Glomerular visceral epithelial cell (primary cell): ENCODE results near the gene PDIA2.
"Not testable (repeated sequence)": the region's sequence is repeated elsewhere in the genome, so short reads cannot be mapped to it uniquely, and the experiment has no call there.

ENCODE experiments used
- DNase-seq: peaks from one replicate; pipeline ENCODE4 v3.0.0-alpha.2; 2016; ENCODE audit errors: extremely low spot score

The PDIA2 gene

GRCh38 chr16:263182-263774 lies 19.7 kb upstream of the PDIA2 start:
- DNase-seq = no peak

GRCh38 chr16:263944-264343 lies 19.0 kb upstream of the PDIA2 start:
- no peak for DNase-seq

DNA sequence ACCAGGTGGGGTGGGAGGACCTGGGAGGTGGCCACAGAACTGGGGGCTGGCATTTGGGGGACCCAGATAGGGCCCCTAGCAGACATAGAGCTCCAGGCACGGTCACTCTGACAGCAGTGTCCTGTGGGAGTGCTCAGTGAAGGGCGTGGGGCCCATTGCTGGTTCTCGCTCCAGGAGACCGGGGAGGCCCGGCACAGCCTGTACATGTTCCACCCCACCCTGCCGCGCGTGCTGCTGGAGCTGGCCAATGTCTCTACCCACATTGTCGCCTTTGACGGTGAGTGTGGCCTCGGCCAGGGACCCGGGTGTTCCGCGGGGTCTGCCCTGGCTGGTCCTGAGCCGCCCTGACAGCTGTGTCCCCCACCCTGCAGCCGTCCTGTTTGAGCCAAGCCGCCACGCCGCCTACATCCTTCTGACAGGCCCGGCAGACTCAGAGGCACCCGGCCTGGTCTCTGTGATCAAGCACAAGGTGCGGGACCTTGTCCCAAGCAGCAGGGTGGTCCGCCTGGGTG lies 18.5 kb upstream of the PDIA2 start:
- no peak for DNase-seq

DNA sequence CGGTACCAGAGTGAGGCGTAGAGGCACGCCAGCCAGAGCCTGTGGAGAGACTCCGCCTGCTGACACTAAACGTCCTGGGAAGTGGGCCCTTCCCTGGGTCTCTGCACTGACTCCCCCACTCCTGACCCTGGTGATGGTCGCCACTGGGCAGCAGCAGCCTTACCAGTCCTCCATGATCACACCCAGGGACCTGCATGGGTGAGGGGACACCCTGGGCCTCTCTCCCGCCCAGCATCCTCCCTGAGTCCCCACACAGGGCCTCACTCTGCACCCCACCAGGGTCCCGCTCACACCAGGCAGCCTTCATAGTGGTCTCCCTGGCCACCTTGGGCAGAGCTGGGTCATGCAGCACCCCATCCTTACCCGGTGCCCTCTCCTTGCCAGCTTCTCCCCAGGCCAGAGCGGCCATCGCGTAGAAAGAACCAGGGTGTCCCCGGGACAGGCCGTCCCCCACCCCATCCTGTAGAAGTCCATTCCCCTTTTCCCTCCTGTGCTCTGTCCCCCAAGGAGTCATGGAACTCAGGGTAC lies 17.9 kb upstream of the PDIA2 start:
- DNase-seq = no peak

GRCh38 chr16:265711-266110 lies 17.3 kb upstream of the PDIA2 start:
- no peak for DNase-seq

GRCh38 chr16:266258-267164 lies 16.5 kb upstream of the PDIA2 start:
- DNase-seq = no peak

GRCh38 chr16:267562-267961 lies 15.4 kb upstream of the PDIA2 start:
- not testable (repeated sequence) for DNase-seq

DNA sequence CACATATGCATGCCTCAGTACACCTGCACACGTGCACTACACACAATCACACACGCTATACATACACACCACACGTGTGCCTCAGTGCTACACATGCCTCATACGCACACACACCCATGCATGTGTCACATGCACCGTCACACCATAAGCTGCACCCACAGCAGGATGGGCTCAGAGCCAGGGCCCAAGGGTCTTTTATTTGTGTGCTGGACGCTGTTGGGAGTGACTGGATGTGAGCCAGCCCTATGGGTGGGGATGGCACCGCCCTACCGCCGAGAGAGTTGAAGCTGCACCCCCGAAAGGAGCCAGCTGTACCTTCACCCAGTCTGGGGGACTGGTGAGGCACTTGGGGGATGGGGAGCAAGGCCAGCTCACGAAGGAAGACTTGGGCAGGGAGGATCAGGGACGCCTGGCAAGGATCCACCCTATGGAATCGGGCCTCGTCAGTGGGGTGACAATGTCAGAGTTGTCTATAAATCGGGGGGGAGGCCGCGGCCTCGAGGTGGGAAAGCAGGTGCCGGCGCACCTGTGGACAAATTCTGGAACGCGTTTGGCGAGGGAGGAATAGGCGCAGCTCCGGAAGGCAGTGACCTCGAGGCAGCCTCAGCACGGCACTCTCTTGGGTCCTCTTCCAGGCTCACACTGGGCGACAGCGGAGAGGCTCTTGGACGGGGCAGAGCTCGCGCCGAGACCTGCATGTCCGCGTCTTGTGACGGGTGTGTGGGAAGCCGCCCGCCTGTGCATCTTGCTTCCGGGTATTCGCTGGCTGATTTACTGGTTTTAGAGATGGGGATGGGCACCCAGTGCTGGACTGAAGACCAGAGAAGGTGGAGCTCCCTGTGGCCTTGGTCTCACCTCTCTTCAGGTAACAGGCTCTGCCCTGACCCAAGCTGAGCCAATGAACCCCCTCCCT lies 14.6 kb upstream of the PDIA2 start:
- no peak for DNase-seq

DNA sequence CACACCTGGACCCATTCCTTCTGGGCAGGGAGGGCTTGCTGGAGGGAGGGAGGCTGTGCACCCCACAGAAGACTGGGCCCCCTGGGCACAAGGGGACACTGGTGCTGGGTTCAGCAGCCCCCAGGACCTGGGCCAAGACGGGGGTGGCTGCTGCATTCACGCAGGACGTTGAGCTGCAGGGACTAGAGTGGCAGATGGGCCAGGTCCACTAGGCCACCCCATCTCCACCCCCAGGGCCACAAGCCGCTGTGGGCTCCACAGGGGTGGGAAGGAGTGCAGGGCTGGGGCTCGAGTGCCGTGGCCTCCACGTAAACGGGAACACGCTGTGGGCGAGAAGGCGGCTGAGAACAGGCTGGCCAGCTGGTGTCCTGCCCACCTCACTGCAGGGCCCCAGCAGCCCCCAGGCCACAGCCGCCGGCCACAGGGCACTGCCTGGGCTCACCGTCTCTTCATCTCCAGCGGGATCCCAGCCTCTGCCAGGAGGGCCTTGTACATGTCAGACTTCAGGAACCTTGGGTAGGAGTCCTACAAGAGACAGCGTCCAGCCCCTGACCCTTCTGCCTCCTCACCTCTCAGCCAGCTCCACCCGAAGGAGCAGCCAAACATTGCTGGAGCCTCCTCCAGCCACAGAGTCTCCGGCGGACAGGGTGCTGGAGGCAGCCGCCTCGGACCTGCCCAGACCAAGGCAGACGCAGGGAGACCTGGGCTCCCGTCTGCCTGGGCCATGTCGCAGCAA lies 13.7 kb upstream of the PDIA2 start:
- DNase-seq = no peak

DNA sequence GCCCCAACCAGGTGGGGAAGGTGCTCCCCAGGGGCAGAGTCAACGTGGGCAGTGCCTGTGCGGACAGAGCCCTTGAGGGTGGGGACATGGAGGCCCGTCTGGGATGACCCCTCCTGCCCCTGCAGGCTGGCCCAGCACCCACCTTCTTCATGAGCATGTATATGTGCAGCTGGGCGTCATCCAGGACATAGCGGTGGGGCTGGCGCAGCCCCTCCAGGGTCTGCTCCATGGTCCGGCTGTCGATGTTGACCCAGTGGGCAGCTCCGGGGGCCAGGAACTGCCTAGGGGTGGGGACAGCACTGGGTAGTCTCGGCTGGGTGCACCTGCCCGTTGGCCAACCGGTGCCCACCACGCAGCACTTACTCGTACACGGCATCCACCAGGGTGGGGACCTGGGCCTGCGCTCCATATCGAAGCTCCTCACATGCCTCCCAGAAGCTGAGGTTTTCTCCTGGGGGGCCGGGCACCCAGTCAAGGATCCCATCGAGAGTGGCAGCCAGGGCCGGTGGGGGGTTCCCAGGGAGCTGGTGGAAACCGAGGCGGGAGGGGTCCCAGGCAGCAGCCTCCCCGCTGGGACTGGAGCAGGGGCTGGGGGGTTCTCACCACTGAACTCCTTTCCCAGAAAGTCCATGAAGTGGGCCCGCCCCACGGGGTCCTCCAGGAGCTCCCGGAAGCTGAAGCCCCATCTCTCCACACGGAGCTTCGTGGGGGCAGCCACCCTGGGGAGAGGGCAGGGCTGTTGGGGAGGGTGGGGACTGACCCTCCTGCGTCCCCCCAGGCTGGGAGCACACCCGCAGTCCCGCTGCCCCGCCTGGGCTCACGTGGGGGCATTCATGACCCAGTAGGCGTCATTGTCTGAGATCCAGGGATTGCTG lies 12.3 kb upstream of the PDIA2 start:
- DNase-seq = no peak

DNA sequence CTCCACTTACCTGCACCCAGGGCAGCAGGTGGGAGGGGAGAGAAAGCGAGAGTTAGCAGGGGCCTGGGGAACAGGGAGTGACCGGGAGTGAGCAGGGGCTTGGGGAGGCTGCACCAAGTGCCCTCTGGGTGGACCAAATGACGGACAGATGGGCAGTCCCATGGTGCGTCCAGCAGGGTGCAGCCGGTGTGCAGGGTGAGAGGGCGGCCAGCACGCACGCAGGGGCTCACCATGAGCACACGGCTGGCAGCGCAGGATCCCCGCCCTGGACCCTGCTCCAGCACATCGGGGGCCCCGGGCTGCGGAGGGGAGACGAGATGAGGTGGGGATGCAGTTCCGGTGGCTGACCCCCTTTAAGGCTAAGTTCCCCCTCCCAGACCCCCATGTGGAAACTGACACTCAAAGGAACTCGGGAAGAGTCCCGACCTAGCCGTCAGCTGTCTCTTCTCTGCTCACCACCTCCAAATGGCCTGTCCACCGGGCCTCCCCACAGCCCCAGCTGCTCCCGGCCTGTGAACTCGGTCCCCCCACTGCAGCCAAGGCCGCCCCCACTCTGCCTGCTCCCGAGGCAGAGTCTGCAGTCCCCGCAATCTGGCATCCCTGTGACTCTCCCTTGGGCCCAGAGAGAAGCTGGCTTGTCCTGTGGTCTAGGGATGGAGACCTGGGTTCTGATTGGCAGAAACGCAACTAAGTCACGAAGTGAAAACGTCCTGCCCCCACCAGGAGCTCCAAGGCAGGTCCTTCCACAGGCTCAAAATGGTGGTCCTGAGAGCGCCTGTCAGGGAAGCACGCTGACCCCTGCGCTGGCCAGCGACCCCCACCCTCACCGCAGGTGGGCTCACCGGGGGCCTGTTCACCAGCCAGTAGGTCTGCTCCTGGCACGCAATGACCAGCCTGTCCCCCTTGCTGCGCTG lies 10.1 kb upstream of the PDIA2 start:
- peak; percentile 43 for DNase-seq

DNA sequence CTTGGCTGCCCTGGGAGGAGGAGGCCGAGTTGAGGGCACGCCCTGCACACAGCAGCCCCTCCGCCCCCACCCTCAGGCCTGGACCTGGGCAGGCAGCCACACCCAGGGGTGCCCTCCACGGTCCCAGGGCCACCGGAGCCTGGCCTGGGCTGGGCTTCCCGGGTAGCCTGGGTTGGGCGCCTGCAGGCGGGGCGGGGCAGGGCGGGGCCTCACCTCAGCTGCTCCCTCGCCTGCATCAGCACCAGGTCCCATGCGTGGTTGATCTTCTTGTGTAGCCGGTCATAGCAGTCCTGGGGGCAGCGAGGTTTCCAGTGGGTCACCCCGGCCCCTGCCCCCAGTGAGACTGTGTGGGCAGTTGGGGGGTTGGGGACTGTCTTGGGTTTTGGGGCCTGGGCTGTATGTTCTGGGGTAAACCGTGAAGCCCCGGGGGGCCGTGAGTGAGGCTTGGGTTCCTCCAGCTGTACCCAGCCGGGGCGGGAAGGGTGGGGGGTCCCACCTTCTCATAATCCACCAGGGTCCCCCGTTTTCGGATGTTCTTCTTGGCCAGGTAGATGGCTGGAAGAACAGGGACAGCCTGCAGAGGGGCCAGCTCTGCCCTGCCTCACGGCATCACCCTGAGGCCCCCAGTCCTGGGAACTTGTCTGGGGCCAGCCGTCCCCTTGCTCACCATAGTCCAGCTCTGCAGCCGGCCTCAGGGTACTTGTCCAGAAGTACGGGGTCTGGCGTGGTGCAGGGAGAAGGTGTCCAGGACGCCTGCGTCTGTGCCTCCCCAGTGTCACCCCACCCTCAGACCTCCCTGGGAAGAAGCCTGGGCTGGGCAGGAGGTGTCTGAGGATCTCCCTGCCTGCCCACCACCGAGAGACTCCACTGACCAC lies 9.2 kb upstream of the PDIA2 start:
- DNase-seq = no peak

- no peak for DNase-seq
These were observed 7.8 kb upstream of the PDIA2 start for GRCh38 chr16:275041-275641.

DNA sequence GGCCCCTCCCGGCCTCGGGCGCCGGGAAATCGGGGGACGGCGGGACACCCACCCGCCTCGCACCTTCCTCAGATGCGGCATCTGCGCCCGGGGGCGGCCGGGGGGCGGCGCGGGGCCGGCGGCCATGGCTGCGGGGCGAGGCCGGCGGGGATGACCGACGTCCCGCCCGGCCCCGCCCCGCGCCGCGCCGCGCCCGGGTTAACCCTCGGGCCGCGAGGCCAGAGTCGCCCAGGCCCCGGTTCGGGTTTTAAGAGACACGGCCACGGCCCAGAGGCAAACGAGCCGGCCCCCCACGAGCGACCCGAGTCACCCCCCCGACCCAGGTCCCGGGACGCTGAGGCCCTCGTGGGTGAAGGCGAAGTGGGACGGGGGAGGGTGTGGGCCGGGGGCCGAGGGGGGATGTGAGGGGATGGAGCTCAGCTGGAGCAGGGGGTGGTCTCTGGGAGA lies 7.2 kb upstream of the PDIA2 start, which contains the start of gene RGS11:
RGS11 (minus strand) TSS at position 159 of the 447 bp plus-strand sequence; CDS start at position 126, 33 bp downstream.
- no peak for DNase-seq

DNA sequence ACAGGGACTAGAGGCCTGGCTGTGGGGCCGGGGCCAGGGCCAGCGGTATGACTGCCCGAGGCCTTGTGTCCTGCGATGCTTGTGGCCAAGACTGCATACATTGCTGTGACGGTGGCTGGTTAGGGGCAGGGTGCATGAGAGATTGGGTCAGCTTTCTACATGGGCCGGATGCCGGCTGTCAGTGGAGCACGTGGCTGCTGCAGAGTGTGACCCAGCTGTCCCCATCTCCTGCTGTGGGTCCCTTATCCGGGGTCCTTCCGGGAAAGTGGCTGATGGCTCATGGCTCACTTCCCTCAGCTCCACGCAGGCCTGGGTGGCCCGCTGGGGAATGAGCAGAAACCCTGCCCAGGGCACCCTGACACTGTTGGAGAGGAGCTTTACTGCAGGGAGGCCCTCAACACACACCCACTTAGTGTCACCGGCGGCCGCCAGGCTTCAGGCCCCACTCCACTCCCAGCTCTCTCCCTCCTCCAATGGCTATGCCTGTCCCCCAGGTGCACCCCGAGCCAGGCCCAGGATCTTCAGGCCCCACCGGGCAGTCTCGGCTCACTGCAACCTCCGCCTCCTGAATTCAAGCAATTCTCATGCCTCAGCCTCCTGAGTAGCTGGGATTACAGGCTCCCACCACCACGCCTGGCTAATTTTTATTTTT lies 6.4 kb upstream of the PDIA2 start:
- DNase-seq = no peak

GRCh38 chr16:278863-279366 lies 4.0 kb upstream of the PDIA2 start:
- peak; percentile 31 for DNase-seq

GRCh38 chr16:279531-279930 lies 3.4 kb upstream of the PDIA2 start:
- DNase-seq = no peak
